NCI-H2029 (cell line): ENCODE results near the gene FES.
A peak's percentile ranks its signal among the peaks of the same experiment; 100 is the strongest.

Experiments used
- DNase-seq: peaks from one replicate; lab custom pipeline; 2025; lab: John Stamatoyannopoulos, UW

FES gene

DNA sequence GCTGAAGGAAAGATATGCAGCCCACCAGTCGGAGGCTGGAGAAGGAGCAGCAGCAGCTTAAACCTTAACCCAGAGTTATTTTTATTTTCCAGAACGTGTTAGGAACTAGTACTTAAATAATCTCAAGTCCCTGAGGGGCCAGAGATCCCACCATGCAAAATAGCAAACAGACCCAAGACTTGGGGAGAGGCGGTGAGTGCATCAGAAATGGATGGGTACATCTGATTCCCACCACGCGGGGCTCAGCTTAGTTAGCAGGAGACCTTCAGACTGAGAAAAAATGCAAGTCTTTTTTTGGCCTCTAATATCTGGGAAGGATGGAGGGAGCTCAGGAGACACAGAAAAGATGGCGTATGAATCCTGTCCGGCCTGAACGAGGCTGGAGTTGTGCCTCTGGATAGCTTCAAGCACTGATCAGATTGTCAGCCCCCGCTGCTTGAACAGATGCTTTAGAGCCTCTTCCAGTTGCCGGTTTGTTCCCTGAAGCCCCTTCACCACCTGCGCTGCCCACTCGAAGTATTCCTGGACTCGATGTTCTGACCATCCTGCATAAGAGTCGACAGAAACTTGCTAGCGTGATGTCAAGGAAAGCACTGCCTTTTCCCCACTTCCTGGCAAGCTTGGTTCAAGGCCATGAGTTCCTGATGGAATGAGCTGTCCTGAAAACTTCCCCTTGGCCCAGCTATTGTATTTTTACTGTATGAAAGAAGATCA lies 46.7 kb downstream of the FES start:
- DNase-seq: peak; percentile 1

DNA sequence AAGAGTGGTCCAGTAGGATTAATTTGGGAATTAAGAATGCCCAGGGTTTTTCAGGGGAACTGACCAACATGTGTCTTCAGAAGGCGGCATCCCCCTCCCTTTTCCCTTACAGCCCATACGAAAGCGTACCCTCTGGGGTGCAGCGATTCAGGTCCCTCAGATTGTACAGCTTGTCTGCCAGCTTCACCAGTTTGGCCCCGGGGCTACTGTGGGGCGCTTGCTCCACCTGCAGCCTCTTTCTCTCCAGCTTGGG lies 47.2 kb downstream of the FES start:
- no peak for DNase-seq

DNA sequence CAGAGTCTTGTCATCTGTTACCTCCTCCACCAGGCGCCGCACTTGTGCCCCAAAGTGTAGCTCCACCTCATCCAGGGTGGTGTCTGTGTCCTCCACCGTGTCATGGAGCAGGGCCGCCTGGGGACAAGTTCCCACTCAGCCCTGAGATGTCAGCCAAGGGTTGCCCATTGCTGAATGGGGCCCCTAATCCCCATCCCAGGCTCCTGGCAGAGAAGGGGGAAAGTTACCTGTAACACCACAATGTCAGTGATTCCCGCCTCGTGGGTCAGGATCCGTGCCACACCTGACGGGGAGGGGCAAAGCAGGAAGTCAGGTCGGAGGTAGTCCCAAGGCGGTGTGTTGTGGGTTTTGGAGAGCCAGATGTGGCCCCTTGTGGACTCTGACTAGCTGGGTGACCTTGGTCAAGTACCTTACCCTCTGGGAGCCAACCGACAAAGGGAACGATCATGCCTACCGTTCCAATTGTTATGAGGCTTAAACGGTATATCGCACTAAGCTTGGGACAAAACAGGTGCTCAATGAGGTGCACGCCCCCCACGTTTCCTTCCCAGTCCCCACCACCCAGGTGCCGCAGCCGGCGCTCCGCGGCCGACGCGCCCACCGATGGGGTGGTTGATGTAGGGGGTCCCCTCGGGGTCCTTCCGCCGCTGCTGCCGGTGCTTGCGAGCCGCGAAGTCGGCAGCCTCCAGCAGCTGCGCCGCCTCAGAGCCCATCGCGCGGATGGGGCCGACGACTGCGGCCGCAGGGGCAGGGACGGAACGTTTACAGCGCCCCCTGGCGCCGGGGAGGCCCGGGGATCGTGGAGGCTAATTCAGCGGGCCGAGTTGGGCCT lies 47.7 kb downstream of the FES start, which contains the start of gene HDDC3:
Gene HDDC3, minus strand, starts transcription at position 722 of the 832 bp plus-strand sequence. Its CDS starts 9 bp downstream, at position 713.
- peak; percentile 49 for DNase-seq

DNA sequence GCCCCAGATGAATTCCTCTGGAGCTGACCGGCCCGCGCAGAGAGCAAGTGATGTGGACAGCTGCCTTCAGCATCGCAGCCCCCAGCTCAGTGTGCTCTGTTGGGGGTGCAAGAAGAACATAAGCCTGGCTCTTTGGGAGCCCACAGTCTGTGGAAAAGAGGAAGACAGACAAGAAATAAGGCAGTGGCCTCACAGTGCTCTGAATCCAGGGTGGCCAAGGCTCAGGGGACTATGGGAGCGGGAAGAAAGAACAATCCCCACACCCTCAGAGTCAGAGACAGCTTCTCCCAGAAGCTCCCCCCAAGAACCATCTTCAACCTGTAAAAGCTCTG lies 48.3 kb downstream of the FES start:
- no peak for DNase-seq

DNA sequence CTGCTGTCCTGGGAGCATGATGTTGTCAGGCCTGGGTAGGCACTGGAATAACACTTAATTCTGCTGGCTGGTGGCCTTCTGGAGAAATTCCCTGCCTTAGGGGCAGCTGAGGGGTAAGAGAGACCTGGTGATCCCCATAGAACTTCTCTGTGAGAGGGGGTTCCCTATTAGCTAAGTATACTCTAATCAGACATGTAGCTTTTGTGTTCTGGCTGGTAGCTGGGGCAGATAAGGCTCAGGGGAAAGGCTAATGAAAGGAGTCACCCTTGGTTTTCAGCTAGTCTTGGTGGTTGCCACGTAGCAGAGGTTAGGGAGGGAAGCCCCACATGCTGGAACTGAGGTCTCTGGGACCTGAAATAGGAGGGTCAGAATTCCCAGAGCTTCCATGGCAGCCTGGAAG lies 49.0 kb downstream of the FES start:
- no peak for DNase-seq

DNA sequence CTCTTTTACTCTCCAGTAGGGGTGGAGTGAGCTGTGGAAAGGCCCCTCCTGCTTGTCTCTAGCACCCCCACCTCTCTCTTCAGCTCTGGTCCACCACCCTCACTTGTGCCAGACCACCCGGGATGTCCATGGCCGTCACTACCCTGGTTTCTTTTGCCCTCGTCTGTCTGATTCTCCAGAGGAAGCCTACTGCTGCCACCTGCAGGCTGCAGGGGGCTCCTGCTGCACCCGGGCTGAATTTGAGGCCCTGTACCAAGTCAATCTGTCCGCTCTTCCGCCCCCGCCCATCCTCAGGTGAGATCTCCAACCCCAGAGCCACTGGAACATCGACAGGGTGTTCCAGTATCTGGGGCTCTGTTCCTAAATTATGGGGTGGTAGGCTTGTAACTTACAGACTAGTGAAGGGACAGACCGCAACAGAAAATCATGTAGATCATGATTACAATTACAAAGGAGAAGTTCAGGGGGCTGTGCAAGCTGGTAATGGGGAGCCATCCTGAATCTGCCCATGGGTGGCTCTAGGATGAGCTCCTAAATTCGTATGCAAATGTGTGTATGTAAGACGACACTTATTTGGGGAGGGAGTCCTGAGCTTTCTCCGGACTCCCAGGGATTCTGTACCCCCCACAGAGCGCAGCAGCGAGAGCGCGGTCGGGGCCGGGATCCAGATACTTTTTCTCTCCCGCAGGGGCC lies 50.1 kb downstream of the FES start:
- DNase-seq: peak; percentile 65

DNA sequence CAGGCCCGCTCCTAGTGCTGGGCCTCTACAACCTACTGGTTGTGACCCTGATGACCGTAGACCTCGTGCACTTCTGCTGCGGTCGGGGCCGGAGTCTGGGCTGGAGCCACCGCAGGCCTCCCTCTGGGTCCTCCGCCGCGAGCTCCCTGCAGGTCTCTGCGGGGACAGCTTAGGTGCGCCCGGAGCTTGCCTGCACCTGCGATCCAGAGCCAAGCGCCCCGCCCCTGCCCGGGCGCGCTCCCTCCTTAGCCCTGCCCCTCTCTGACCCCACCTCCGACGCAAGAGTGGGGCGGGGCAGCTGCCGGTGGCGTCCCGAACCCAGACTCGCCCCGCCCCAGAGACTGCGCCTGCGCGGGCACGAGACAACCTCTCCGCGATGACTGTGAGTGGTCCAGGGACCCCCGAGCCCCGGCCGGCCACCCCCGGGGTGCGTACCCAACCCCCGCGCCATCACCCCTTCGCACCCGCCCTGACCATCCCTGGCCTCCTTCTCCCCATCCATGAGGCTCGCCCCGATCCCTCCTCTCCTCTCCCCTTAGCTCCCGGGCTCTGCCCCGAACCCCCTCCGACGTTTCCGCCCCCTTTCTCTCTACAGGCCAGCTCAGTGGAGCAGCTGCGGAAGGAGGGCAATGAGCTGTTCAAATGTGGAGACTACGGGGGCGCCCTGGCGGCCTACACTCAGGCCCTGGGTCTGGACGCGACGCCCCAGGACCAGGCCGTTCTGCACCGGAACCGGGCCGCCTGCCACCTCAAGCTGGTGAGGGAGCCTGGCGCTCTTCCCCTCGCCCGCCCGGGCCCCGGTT lies 50.8 kb downstream of the FES start, which contains the start of gene UNC45A:
Gene UNC45A, plus strand, starts transcription at position 337 of the 803 bp plus-strand sequence. Its CDS starts 40 bp downstream, at position 377.
- DNase-seq: peak; percentile 66

DNA sequence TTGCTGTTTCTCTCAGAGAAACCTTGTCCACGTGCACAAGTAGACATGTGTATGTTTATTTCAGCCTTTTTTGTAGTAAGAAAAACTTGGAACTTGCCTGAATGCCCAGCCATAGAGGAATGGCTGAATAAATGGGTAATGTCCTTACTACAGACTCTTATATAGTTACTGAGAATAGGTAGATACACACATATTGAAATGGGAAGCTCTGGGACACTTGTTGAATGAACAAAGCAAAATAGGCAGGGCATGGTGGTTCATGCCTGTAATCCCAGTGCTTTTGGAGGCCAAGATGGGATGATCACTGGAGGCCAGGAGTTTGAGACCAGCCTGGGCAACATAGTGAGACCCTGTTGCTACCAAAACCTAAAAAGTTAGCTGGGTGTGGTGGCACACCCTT lies 52.5 kb downstream of the FES start:
- DNase-seq: no peak

DNA sequence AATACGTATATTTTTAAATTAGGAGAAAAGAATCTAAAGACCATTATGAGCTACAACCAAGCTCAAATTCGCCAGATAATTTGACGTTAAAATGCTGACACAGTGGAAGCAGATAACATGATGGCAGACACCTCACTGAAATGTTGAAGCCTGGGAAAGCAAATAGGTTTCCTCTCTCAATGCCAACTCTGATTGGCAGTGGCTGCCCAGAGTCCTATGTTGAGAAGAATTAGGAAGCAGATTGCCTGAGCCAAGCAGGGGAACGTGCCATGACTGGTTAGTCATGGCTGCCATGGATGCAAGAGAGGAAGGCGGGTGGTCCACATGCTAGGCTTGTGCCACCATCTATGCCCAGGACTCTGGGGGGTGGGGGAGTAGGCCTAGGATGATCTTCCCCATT lies 54.0 kb downstream of the FES start:
- no peak for DNase-seq

DNA sequence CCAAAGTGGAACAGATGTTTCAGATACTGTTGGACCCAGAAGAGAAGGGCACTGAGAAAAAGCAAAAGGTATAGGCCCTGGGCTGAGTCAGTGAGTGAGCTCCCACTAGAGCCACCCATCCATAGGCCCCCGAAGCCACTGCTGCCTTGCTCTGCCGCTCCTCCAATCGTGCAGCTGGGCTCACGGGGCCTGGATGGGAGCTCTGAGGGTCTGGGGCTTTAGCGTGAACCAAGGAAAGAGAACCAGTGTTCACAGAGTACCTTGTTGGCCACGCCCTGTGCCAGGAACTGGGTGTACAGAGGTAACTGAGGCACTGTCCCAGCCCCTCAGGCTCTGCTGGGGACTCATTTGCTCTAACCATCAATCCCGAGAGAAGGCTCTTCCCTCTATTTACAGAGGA lies 55.5 kb downstream of the FES start:
- no peak for DNase-seq

DNA sequence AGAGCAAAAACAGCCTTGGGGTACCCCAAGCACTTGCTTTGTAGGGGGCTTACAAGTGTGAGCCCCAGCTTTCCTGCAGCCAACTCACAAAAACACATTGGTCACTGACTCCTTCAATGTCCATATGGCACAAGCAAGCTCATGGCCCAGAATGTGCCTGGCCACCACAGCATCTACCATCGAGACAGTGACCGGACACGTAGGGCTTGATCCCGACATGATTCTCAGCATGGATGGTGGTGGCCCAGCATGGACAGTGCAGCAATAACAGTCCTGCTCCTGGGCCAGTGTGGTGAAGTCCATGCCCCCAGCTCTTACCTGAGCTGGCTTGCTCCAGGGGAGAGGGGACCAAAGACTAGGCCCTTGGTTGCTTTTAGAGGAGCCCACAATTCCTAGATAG lies 56.7 kb downstream of the FES start:
- DNase-seq: no peak

DNA sequence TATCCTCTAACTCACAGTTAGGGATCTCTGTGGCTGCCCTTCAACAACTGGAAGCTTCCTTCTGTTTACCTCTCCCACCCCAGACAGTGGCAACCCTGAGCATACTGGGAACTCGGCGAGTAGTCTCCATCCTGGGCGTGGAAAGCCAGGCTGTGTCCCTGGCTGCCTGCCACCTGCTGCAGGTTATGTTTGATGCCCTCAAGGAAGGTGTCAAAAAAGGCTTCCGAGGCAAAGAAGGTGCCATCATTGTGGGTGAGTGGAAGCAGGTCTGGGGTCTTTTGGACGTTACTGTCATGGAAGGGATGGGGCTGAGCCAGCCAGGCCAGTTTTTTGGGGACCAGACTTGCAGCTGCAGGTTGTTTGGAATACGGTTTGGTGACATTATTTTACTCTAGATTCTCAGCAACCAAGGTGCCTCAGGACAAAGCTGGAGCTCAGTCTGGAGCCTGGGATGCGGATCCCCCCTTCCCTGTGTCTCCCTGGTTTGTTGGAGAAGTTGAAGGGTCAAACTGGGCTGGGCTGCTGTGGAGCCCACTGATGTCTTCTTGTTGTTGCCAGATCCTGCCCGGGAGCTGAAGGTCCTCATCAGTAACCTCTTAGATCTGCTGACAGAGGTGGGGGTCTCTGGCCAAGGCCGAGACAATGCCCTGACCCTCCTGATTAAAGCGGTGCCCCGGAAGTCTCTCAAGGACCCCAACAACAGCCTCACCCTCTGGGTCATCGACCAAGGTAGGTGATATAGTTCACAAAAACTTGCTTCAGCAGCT lies 58.2 kb downstream of the FES start:
- DNase-seq: no peak

DNA sequence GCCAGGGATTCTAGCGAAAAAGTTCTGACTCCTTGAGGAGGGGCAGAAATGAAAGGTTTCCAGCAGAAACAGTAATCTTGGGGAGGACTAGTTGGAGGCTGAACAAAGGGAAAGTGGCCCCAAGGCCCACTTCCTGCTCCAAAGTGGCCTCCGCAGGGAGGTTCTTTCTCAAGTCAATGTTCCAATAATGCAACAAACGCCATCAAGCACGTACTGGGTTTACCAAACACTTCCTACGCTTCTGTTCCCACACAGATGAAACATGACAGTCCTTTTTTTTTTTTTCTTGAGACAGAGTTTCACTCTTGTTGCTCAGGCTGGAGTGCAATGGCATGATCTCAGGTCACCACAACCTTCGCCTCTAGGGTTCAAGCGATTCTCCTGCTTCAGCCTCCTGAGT lies 60.8 kb downstream of the FES start:
- DNase-seq: no peak
